AG09309 (cell line): Measurements from ENCODE around the gene COA8.
A peak's percentile ranks its signal among the peaks of the same experiment; 100 is the strongest.
"Not testable (repeated sequence)": the region's sequence is repeated elsewhere in the genome, so short reads cannot be mapped to it uniquely, and the experiment has no call there.

Experiments
- DNase-seq: peaks from one replicate; pipeline ENCODE4 v3.0.0-alpha.2; 2010; ENCODE audit warnings: low read depth
- H3K4me3 ChIP-seq: 2 replicates; pipeline ENCODE4 v1.5.1; 2011; ENCODE audit warnings: mild to moderate bottlenecking, low read depth, low read length, moderate library complexity; ENCODE audit not compliant: control insufficient read depth
- TF ChIP-seq, protein P1 (sequence below): IDR thresholded peaks from 2 replicates; pipeline ENCODE4 v1.5.1; 2011; ENCODE audit warnings: mild to moderate bottlenecking, low read depth, low read length, inconsistent platforms; ENCODE audit not compliant: insufficient read depth, control insufficient read depth; ENCODE audit errors: missing control alignments

The COA8 gene

DNA sequence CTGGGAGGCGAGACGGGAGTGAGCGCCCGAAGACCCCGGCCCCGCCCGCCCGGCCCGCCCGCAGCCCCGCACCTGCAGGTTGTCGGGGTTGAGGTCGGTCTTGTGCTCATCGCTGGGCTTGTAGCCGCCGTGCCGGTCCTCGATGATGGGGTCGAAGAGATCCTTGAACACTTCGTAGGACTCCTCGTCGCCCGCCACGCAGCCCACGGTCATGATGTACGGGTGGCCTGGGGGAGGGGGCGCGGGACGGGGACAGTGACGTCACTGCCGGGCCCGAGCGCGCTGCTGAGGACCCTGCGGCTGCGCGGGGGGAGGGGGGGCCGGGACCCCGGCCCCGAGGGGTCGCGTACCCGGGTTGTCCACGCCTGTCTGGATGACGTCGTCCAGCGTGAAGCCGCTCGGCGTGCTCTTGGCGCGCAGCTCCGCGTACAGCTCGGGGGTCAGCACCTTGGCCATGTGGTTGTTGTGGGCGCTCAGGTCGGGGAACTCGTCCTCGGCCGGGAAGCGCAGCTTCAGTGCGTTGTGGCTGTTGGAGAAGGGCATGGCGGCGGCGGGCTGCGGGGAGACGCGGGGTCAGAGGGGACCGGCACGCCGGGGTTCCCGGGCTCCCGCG lies 40.7 kb upstream of the COA8 start:
- TF ChIP-seq, protein P1, sequence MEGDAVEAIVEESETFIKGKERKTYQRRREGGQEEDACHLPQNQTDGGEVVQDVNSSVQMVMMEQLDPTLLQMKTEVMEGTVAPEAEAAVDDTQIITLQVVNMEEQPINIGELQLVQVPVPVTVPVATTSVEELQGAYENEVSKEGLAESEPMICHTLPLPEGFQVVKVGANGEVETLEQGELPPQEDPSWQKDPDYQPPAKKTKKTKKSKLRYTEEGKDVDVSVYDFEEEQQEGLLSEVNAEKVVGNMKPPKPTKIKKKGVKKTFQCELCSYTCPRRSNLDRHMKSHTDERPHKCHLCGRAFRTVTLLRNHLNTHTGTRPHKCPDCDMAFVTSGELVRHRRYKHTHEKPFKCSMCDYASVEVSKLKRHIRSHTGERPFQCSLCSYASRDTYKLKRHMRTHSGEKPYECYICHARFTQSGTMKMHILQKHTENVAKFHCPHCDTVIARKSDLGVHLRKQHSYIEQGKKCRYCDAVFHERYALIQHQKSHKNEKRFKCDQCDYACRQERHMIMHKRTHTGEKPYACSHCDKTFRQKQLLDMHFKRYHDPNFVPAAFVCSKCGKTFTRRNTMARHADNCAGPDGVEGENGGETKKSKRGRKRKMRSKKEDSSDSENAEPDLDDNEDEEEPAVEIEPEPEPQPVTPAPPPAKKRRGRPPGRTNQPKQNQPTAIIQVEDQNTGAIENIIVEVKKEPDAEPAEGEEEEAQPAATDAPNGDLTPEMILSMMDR, result no peak
- H3K4me3 ChIP-seq, result peak overlapping the region; percentile 18
- no peak for DNase-seq

DNA sequence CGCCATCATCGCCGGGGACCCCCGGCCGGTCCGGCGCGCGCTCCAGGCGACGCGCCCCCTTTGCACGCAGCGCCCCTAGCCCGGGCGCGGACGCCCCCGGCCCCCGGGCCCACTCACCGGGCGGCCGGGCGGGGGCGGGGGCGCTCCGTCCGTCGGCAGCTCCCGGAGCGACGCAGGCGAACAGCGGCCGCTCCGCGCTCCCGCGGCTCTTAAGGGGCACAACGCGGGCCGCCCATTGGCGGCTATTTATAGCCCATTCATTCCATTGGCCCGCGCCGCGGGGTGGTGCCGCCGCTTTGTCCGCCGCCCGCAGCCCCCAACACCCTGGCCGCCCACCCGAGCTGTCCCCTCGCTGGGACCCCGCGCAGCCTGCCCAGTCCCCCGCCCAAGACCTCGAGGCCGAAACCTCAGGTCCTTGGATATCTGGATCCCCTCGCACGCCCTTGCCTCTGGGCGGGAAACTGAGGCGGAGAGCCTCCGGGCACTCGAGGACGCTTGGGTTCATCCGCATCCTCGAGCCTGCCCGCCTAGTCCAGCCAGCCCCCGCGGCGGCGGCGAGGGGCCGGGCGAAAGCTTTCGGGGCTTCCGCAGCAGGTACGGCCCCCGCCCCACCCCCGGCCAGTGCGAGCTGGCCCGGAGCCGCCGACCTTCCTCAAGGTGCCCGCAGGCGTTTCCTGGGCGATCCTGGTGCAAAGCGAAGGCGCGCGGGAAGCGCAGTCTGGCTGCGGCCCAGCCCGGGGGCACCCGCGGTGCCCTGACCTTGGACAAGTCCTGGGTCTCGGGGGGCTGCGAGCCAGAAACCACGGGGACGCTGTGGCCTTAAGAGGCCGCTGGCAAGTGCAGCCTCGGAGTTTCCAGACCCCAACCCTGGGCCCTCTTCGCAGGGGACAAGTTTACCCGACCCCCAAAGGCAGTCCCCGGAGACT lies 39.8 kb upstream of the COA8 start, which contains the start of gene CKB:
CKB (minus strand) TSS at position 182 of the 926 bp plus-strand sequence. CDS start 337 bp downstream, outside the sequence.
- H3K4me3 ChIP-seq, result peak within 1 kb of the TSS; percentile 18
- DNase-seq, result no peak
- TF ChIP-seq, protein P1, result no peak

DNA sequence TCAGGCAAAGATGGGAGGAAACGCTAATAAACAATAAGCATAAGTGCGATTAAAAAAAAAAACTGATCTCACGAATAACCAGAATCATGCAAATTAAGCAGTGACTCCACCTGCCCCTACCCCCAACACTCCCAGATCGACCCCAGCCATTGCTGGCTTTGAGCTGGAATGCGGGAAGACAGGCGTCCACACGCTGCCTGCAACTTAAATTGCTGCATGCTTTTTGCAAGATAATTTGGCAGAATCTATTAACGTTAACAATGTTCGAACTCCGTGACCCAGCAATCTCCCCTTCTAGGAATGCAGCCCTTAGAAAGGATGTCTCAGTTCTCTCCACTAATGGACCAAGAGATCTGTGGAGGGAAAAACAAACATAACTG lies 39.2 kb upstream of the COA8 start:
- H3K4me3 ChIP-seq, result no peak overlapping the region
- no peak for DNase-seq

DNA sequence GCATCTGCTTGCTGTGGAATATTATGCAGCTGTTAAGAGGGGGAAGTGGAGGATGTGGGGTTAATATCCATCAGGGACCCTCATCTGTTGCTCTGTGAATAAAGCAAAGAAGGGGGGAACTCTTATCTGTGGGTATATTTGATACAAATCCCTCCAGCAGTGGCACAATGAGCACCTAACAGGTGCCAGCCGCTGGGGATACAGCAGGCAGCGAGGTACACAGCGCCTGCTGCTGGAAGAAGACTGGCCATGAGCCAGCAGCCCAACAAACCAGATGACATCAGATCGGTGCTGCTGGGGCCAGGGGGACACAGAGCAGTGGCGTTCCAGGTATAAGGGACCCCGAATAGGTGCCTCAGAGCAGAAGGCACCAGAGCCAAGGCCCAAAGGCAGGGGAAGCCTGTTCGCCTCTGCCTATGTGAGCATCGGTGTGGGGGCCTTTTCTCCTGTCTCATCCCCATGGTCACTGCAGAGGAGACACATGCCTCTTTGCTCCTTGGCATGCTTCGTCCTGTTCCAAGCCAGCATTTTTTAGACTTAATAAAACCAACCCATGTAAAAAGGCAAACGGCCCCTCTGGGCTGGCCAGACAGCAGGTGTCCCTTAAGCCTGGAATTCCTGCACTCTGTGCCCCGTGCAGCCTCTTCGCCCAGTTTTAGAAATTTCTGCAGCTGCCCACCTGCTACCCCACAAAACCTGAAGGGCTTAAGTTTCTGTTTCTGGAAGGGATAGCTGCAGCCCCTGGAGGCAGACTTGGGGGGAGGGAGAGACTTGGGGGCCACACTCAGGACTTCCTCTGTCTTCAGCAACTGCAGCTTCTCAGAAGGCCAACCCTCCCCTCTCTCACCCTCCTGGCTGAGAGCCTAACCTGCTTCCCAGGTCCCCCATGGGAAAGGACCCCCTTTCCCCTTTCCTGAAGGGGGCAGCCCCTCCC lies 38.5 kb upstream of the COA8 start:
- TF ChIP-seq, protein P1, result no peak
- H3K4me3 ChIP-seq, result no peak overlapping the region
- no peak for DNase-seq

More for the DNA sequence above, 39.2 kb upstream of the COA8 start:
- TF ChIP-seq, protein P1, result no peak

DNA sequence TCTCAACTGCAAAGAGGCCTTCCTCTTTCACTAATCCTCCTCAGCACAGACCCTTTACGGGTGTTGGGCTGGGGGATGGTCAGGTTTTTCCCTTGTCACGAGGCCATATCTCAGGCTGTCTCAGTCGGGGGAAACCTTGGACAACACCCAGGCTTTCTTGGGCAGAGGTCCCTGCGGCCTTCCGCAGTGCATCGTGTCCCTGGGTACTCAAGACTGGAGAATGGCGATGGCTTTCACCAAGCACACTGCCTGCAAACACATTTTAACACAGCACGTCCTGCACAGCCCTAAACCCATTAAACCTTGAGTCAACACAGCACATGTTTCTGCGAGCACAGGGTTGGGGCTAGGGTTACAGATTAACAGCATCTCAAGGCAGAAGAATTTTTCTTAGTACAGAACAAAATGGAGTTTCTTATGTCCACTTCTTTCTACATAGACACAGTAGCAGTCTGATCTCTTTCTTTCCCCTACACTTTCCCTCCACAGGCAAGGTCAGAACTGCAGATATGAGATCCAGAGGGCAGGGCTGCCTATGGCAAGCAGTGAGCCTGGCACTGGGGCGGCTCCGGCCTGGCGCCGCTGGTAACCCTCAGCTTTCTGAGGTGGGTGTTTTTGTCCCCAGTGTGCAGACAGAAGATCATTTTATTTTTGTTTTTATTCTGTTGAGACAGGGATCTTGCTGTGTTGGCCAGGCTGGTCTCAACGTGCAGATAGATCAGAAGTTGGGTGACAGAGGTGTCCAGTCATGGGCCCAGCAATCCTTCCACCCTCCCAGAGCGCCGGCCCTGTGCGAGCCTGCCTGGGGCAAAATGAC lies 37.1 kb upstream of the COA8 start:
- DNase-seq, H3K4me3 ChIP-seq: not testable (repeated sequence)

DNA sequence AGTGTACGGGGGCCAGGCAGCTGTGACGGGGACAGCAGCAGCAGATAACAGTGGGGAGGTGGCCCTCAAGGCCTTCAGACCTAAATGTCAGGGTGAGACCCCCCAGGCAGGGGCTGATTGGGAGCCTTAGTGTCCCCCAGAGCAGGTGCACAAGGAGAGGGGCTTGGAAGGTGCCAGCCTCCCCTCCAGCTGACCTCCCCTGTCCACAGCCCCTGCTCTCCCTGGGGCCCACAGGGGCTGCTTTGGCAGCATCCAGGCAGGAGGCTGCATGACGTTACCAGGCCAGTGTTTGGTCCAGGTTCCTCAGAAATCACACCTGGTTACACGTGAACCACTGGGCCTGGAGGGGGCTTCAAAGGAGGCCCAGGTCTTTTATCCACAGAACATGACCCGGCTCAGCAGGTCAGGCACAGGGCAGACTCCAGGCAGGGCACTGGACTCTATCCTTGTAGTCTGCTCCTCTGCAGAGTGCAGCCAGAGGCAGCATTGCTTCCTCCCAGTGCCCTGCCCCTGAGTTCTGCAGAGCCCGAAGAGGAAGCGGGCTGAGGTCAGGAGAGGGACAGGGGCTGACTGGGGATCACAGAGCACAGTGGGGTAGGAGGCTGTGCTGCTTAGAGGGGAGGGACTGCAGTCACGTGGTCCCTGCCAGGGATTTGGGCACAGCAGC lies 36.4 kb upstream of the COA8 start:
- H3K4me3 ChIP-seq, result no peak overlapping the region
- TF ChIP-seq, protein P1, result no peak
- DNase-seq, result no peak
